GM12878 (cell line): ENCODE data around the gene OLA1. TPM values are rescaled to one million over a fixed set of nuclear protein-coding genes. Genes with fewer than 3 reads are reported as not detected.

ENCODE experiments used
- BCL3 ChIP-seq: IDR thresholded peaks from 2 replicates; pipeline ENCODE4 v1.6.1; 2011; ENCODE audit warnings: borderline replicate concordance, low read depth, mild to moderate bottlenecking, moderate library complexity, low read length; ENCODE audit not compliant: insufficient read depth, poor library complexity, severe bottlenecking
- CHD4 ChIP-seq: fragments of 200-600 bp; sonication (generic); IDR thresholded peaks from 2 replicates; pipeline ENCODE4 v1.6.1; 2016; ENCODE audit warnings: mild to moderate bottlenecking
- E2F8 ChIP-seq: fragments of 450-650 bp; IDR thresholded peaks from 2 replicates; pipeline ENCODE4 v1.6.1; 2018; ENCODE audit warnings: mild to moderate bottlenecking, low read depth, moderate library complexity; ENCODE audit not compliant: partially characterized antibody
- ESRRA ChIP-seq: IDR thresholded peaks from 2 replicates; pipeline ENCODE4 v1.6.1; 2012; ENCODE audit warnings: mild to moderate bottlenecking, low read length, improper control_type of control experiment
- EZH2 ChIP-seq: IDR thresholded peaks from 2 replicates; pipeline ENCODE4 v1.6.1; 2012; ENCODE audit warnings: low read depth, mild to moderate bottlenecking, control low read depth, inconsistent platforms, low read length, borderline replicate concordance; ENCODE audit not compliant: control insufficient read depth
- HDAC2 ChIP-seq: fragments of 200-600 bp; sonication (generic); IDR thresholded peaks from 2 replicates; pipeline ENCODE4 v1.6.1; 2017
- IRF4 ChIP-seq: IDR thresholded peaks from 2 replicates; pipeline ENCODE4 v1.6.1; 2011; ENCODE audit warnings: low read depth, low read length
- MAX ChIP-seq: IDR thresholded peaks from 2 replicates; pipeline ENCODE4 v1.6.1; 2012; ENCODE audit warnings: low read depth, low read length, improper control_type of control experiment
- MEF2B ChIP-seq: fragments of 450-650 bp; IDR thresholded peaks from 2 replicates; pipeline ENCODE4 v1.6.1; 2018; ENCODE audit warnings: mild to moderate bottlenecking, moderate library complexity; ENCODE audit not compliant: partially characterized antibody, poor library complexity, severe bottlenecking
- STAT3 ChIP-seq: IDR thresholded peaks from 2 replicates; pipeline ENCODE4 v1.6.1; 2011; ENCODE audit warnings: low read depth, low read length, improper control_type of control experiment
- TCF12 ChIP-seq: IDR thresholded peaks from 2 replicates; pipeline ENCODE4 v1.6.1; 2011; ENCODE audit warnings: low read depth, mild to moderate bottlenecking, low read length
- WRNIP1 ChIP-seq: IDR thresholded peaks from 2 replicates; pipeline ENCODE4 v1.6.1; 2011; ENCODE audit warnings: low read depth, low read length, improper control_type of control experiment, borderline replicate concordance
- YY1 ChIP-seq: IDR thresholded peaks from 2 replicates; pipeline ENCODE4 v1.6.1; 2011; ENCODE audit warnings: low read depth, mild to moderate bottlenecking, low read length
- polyA plus RNA-seq, 11 experiments: library from polyadenylated mRNA; depleted of rRNA in 4 of 11; unstranded in 6 of 11; stranded (reverse) in 5 of 11; fragments of >200 nt; fragmentation: Nextera tagmentation in 4 of 11; fragmentation: Illumina TruSeq in 1 of 11; extraction: Ambion mirVana in 4 of 11; extraction: Trizol in 1 of 11; gene quantifications; 1 replicate in 1 of 11; 2 replicates in 10 of 11; pipeline versions ENCODE4 v1.2.1 to v1.2.3, GENCODE V29; 2011 to 2016; ENCODE audit warnings: inconsistent platforms in 2 of 11, missing spikeins in 2 of 11, low read depth in 1 of 11
- total RNA-seq, 4 experiments: library from RNA; depleted of rRNA in 3 of 4; stranded (reverse); fragments of >200 nt in 3 of 4; fragmentation: Illumina TruSeq in 1 of 4; extraction: Trizol in 1 of 4; gene quantifications; 2 replicates each; pipeline versions ENCODE4 v1.2.1 to v1.2.3, GENCODE V29; 2013 to 2021
- TF ChIP-seq, protein P1 (sequence below): IDR thresholded peaks from 2 replicates; pipeline ENCODE4 v1.6.1; 2012; ENCODE audit warnings: mild to moderate bottlenecking, low read depth, low read length
- TF ChIP-seq, protein P2 (sequence below): IDR thresholded peaks from 2 replicates; pipeline ENCODE4 v1.6.1; 2012; ENCODE audit warnings: low read length, inconsistent platforms
- TF ChIP-seq, protein P3 (sequence below): fragments of 450-650 bp; IDR thresholded peaks from 2 replicates; pipeline ENCODE4 v1.6.1; 2018; ENCODE audit warnings: borderline replicate concordance, mild to moderate bottlenecking; ENCODE audit not compliant: partially characterized antibody

The OLA1 gene
- total and polyA plus RNA-seq, 10 of the 15 experiments (the other 5 are each of a cell fraction or from before 2014, with no cell fraction given), result 107 to 238 (median 142) TPM

GRCh38 chr2:174248187-174248997, at the start of gene OLA1 (continued):
- TF ChIP-seq WRNIP1 (no peak), CHD4 (no peak), MAX (peak; percentile 83), TCF12 (0 out of 2 replicates have a peak, but pooled peaks have one; percentile 21), MEF2B (peak; percentile 23), ESRRA (no peak), IRF4 (0 out of 2 replicates have a peak, but pooled peaks have one; percentile 43), HDAC2 (no peak), EZH2 (no peak), STAT3 (no peak), BCL3 (no peak), YY1 (0 out of 2 replicates have a peak, but pooled peaks have one; percentile 15), E2F8 (no peak)
- TF ChIP-seq, protein P1, sequence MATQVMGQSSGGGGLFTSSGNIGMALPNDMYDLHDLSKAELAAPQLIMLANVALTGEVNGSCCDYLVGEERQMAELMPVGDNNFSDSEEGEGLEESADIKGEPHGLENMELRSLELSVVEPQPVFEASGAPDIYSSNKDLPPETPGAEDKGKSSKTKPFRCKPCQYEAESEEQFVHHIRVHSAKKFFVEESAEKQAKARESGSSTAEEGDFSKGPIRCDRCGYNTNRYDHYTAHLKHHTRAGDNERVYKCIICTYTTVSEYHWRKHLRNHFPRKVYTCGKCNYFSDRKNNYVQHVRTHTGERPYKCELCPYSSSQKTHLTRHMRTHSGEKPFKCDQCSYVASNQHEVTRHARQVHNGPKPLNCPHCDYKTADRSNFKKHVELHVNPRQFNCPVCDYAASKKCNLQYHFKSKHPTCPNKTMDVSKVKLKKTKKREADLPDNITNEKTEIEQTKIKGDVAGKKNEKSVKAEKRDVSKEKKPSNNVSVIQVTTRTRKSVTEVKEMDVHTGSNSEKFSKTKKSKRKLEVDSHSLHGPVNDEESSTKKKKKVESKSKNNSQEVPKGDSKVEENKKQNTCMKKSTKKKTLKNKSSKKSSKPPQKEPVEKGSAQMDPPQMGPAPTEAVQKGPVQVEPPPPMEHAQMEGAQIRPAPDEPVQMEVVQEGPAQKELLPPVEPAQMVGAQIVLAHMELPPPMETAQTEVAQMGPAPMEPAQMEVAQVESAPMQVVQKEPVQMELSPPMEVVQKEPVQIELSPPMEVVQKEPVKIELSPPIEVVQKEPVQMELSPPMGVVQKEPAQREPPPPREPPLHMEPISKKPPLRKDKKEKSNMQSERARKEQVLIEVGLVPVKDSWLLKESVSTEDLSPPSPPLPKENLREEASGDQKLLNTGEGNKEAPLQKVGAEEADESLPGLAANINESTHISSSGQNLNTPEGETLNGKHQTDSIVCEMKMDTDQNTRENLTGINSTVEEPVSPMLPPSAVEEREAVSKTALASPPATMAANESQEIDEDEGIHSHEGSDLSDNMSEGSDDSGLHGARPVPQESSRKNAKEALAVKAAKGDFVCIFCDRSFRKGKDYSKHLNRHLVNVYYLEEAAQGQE, result no peak
- TF ChIP-seq, protein P2, sequence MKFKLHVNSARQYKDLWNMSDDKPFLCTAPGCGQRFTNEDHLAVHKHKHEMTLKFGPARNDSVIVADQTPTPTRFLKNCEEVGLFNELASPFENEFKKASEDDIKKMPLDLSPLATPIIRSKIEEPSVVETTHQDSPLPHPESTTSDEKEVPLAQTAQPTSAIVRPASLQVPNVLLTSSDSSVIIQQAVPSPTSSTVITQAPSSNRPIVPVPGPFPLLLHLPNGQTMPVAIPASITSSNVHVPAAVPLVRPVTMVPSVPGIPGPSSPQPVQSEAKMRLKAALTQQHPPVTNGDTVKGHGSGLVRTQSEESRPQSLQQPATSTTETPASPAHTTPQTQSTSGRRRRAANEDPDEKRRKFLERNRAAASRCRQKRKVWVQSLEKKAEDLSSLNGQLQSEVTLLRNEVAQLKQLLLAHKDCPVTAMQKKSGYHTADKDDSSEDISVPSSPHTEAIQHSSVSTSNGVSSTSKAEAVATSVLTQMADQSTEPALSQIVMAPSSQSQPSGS, result no peak
- TF ChIP-seq, protein P3, sequence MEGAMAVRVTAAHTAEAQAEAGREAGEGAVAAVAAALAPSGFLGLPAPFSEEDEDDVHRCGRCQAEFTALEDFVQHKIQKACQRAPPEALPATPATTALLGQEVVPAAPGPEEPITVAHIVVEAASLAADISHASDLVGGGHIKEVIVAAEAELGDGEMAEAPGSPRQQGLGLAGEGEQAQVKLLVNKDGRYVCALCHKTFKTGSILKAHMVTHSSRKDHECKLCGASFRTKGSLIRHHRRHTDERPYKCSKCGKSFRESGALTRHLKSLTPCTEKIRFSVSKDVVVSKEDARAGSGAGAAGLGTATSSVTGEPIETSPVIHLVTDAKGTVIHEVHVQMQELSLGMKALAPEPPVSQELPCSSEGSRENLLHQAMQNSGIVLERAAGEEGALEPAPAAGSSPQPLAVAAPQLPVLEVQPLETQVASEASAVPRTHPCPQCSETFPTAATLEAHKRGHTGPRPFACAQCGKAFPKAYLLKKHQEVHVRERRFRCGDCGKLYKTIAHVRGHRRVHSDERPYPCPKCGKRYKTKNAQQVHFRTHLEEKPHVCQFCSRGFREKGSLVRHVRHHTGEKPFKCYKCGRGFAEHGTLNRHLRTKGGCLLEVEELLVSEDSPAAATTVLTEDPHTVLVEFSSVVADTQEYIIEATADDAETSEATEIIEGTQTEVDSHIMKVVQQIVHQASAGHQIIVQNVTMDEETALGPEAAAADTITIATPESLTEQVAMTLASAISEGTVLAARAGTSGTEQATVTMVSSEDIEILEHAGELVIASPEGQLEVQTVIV, result no peak
